Measurements from ENCODE around the gene ALG3.

Gene ALG3

GRCh38 chr3:184238246-184238818 lies 10.4 kb downstream of the ALG3 start:
- no peak for TF ChIP-seq CTCF (IDR thresholded peaks at IDR 0.05; ENCODE audit: low read depth, low read length, missing control alignments)
- DNase-seq, result no peak
- in situ Hi-C loops (cut with HindIII; ENCODE audit: low pct_ligation_motif_present, low sequenced_read_pairs), result no loop called here
- H3K27me3 ChIP-seq (replicated peaks), result no peaks in the 10 kb centered on the region
- H3K4me3 ChIP-seq (ENCODE audit: low read depth, low read length), result no peak overlapping the region
- H3K36me3 ChIP-seq (replicated peaks), result peaks cover 13% of the 10 kb centered on the region
- no peak overlapping the region for H3K27ac ChIP-seq

- in situ Hi-C loops (cut with HindIII; ENCODE audit: low pct_ligation_motif_present, low sequenced_read_pairs), result no loop called here
- no peak for DNase-seq
- TF ChIP-seq CTCF (IDR thresholded peaks at IDR 0.05; ENCODE audit: low read depth, low read length, missing control alignments), result no peak
These were observed 11.0 kb downstream of the ALG3 start for GRCh38 chr3:184237807-184238206.

GRCh38 chr3:184237211-184237610 lies 11.6 kb downstream of the ALG3 start:
- in situ Hi-C loops (cut with HindIII; ENCODE audit: low pct_ligation_motif_present, low sequenced_read_pairs), result no loop called here
- H3K27me3 ChIP-seq (replicated peaks), result peaks cover 8% of the 10 kb centered on the region
- no peak overlapping the region for H3K27ac ChIP-seq
- DNase-seq, result no peak
- H3K36me3 ChIP-seq (replicated peaks), result peaks cover 3% of the 10 kb centered on the region
- no peak for TF ChIP-seq CTCF (IDR thresholded peaks at IDR 0.05; ENCODE audit: low read depth, low read length, missing control alignments)
- no peak overlapping the region for H3K4me3 ChIP-seq (ENCODE audit: low read depth, low read length)

More at GRCh38 chr3:184237807-184238206, 11.0 kb downstream of the ALG3 start:
- H3K36me3 ChIP-seq (replicated peaks), result peaks cover 7% of the 10 kb centered on the region
- H3K27me3 ChIP-seq (replicated peaks), result peaks cover 2% of the 10 kb centered on the region
- H3K27ac ChIP-seq, result no peak overlapping the region
- no peak overlapping the region for H3K4me3 ChIP-seq (ENCODE audit: low read depth, low read length)

GRCh38 chr3:184236636-184237035 lies 12.1 kb downstream of the ALG3 start:
- no peaks in the 10 kb centered on the region for H3K36me3 ChIP-seq (replicated peaks)
- no peak overlapping the region for H3K4me3 ChIP-seq (ENCODE audit: low read depth, low read length)
- DNase-seq, result no peak
- no peak overlapping the region for H3K27ac ChIP-seq
- no peak for TF ChIP-seq CTCF (IDR thresholded peaks at IDR 0.05; ENCODE audit: low read depth, low read length, missing control alignments)
- peaks cover 12% of the 10 kb centered on the region for H3K27me3 ChIP-seq (replicated peaks)
- in situ Hi-C loops (cut with HindIII; ENCODE audit: low pct_ligation_motif_present, low sequenced_read_pairs), result no loop called here

- no peak overlapping the region for H3K27ac ChIP-seq
- no peak for DNase-seq
- no peak overlapping the region for H3K4me3 ChIP-seq (ENCODE audit: low read depth, low read length)
- TF ChIP-seq CTCF (IDR thresholded peaks at IDR 0.05; ENCODE audit: low read depth, low read length, missing control alignments), result no peak
- peaks cover 18% of the 10 kb centered on the region for H3K27me3 ChIP-seq (replicated peaks)
- in situ Hi-C loops (cut with HindIII; ENCODE audit: low pct_ligation_motif_present, low sequenced_read_pairs), result no loop called here
- H3K36me3 ChIP-seq (replicated peaks), result no peaks in the 10 kb centered on the region
These were observed 12.7 kb downstream of the ALG3 start for GRCh38 chr3:184236033-184236410.

GRCh38 chr3:184235381-184236032 lies 13.3 kb downstream of the ALG3 start:
- in situ Hi-C loops (cut with HindIII; ENCODE audit: low pct_ligation_motif_present, low sequenced_read_pairs), result no loop called here
- no peak overlapping the region for H3K27ac ChIP-seq
- H3K27me3 ChIP-seq (replicated peaks), result peaks cover 23% of the 10 kb centered on the region
- no peak for DNase-seq
- TF ChIP-seq CTCF (IDR thresholded peaks at IDR 0.05; ENCODE audit: low read depth, low read length, missing control alignments), result no peak
- no peaks in the 10 kb centered on the region for H3K36me3 ChIP-seq (replicated peaks)
- no peak overlapping the region for H3K4me3 ChIP-seq (ENCODE audit: low read depth, low read length)
